ENCODE measurements around the gene TAAR2.
"Not testable (repeated sequence)": the region's sequence is repeated elsewhere in the genome, so short reads cannot be mapped to it uniquely, and the experiment has no call there.

TAAR2 gene

GRCh38 chr6:132612449-132613108, 11.5 kb downstream of the TAAR2 start:
- DNase-seq = no peak

DNA sequence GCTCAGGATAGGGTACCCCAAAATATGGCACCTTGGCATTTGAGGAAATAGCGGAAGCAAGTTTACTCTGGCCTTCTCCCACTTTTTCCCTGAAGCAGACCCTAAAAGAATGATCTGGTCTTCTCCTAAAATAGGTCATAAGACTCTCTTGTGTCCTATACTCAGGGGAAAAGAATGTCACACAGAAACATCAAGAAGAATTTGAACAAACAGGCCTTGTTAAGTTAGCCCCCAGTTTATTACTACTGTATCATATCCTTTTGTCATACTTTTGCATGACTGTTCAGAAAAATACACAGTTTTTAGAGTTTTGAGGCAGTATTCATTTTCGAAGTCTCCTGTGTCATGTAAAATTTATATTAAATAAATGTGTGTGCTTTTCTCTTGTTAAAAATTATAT, 12.5 kb downstream of the TAAR2 start:
- DNase-seq = no peak

DNA sequence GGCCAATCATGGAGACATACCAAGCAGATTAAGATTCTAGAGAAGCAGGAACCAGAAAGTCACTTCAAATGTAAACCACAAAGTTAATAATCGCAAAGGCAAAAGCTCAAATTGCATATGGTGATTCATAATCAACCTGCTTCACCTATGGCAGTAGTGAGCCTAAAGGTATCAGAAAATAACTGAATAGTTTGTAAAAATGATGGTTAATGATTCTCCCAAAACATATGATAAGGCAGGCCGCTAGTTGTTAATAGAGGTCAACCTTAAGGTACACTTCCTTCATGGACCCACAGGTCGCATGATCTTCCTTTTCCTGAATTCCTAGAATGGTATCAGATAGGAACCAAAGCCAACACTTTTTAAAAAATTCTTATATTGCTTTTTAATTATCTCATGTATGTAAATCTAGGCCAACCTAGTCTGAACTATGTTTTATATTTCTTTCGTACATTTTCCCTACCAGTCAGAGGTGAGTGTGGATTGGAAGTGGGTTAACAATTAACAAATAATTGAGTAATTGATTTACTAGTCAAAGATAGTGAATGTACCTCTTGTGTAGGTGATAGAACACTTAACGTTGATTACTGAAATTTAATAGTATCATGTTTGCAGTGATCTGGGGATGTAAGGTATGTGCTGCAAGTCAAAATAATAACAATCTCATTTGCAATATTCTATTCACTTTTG, 16.4 kb downstream of the TAAR2 start:
- no peak for DNase-seq

DNA sequence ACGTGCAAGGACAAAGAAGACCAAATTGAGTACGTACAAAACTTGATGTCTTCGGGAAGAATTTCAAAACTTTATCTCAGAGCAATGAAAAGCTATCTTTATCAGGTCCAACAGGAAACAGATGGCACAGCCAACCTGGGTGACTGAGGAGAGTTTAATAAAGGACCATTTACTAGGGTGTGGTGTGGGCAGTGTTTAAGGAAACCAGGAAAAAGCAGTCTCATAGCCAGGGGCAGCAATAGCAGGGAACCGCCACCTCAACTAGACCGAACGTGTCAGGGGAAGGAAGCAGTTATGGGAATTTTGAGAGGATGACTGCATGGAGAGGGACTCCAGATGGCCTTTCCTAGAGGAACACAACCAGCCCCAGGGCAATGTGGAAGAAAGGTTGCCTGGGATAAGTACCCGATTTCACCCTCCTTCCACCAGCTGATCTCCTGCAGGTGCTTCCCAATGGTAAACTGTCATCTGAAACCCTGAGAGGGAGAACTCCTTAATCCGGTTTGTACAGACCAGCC, 19.4 kb downstream of the TAAR2 start:
- DNase-seq = no peak

DNA sequence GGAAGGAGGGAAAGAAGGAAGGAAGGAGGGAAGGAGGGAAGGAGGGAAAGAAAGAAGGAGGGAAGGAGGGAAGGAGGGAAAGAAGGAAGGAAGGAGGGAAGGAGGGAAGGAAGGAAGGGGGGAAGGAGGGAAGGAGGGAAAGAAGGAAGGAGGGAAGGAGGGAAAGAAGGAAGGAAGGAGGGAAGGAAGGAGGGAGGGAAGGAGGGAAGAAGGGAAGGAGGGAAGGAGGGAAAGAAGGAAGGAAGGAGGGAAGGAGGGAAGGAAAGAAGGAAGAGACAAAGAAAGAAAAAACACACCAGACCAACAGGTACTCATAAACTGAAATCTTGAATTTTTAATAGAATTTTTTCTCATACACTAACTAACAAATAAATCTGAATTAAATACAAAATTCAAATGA, 23.2 kb downstream of the TAAR2 start:
- DNase-seq = not testable (repeated sequence)

DNA sequence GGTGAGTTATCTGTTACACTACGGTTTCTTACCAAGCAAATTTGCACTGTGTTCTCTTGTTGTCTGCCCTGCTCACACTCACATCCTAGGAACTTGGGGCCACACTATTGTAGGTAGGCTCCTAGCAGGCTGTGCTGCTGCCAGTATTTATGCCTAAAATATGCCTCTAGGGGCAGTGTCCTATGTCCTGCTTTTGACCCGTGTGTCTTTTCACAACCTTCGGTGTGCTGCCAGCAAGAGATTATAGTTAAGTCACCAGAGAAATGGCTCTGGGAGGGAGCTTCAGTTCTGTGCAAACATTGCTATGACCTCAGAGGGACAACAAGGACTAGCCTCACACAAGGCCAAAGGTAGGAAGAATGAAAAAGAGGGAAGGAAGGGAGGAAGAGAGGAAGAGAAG, 25.6 kb downstream of the TAAR2 start:
- no peak for DNase-seq

DNA sequence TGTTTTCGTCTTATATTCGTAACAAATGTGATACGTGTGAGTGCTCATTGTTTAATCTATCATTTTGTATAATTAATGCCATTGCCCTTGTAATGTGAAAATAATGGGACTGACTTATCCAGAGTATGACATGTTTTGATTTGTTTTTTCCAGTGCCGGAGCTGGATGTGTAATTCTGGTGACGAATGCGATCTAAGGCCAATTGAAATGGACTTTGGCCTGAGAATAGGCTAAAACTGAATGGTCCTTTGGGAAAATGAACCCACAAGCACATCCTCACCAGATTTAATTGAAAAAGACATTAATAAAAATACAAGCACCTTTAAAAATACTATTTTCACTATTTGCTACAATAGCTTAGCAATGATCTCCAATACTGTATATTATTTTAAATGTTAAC, 27.9 kb downstream of the TAAR2 start:
- no peak for DNase-seq

- DNase-seq = no peak
Observed at GRCh38 chr6:132592855-132593254, 31.2 kb downstream of the TAAR2 start.

DNA sequence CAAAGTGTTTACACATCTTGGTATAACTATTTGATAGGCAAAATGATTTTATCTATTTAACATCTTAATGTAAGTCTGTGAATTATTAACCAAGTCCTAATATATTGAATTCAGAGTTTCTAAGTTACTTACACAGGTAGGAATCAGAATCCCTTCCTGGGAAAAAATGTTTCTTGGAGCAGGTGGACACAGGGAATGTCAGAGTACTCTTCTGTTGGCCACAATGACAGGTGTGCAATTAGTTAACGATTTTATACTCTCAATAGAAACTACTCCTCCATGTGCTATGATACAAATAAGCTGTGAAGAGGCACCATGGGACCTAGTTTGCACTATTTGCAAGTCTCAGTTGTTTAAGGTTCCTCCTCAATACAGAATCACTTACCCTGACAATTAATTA, 33.7 kb downstream of the TAAR2 start:
- no peak for DNase-seq

GRCh38 chr6:132589454-132589853, 34.6 kb downstream of the TAAR2 start, which contains the start of gene TAAR5:
TAAR5 (minus strand) TSS chr6:132589741; CDS start chr6:132589686, 55 bp downstream.
- DNase-seq = no peak

- no peak for DNase-seq
Observed at GRCh38 chr6:132587424-132587823, 36.7 kb downstream of the TAAR2 start.

DNA sequence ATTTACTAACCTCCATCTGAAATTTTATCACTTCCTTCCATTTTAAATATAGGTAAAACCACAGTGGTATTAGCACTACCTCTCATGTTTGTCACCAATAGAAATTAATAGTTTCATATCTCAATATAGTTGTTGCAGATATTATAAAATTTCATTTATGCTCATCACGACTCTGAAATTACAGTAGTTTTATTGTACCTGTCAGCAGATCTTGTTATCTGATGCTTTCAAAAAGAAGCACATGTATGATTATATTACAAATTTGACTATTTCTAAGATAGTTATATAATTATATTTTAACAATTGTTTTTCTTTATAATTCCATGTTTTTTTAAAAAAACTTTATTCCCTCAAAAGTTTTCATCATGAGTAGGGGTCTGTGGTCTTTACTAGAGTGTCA, 39.4 kb downstream of the TAAR2 start:
- no peak for DNase-seq

DNA sequence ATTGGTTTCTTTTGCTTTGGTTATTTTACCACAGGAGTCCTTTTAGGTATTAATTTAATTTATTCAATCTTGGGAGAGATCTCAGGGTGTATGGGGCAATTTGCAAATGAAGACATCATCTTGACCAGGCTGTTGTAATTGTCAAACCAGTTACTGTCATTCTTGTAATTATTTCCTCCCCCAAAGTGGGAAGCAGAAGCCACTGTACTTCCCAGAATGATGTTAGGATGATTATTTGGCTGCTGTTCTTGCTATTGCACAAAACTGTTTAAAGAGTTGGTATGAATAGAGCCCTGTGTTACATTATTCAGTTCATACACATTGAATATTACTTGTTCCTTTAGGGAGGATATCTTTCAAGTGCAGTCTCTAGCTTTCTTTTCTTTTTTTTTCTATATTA, 52.3 kb downstream of the TAAR2 start:
- DNase-seq = no peak

DNA sequence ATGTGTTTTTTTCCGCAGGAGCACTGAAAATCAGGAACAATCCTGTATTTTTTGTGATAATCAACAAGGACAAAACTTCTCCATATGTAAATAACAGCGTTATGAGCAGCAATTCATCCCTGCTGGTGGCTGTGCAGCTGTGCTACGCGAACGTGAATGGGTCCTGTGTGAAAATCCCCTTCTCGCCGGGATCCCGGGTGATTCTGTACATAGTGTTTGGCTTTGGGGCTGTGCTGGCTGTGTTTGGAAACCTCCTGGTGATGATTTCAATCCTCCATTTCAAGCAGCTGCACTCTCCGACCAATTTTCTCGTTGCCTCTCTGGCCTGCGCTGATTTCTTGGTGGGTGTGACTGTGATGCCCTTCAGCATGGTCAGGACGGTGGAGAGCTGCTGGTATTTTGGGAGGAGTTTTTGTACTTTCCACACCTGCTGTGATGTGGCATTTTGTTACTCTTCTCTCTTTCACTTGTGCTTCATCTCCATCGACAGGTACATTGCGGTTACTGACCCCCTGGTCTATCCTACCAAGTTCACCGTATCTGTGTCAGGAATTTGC, 53.8 kb downstream of the TAAR2 start, which contains the start of gene TAAR6:
Gene TAAR6 (plus strand): TSS at position 102 of the 557 bp plus-strand sequence. CDS start 0 bp downstream, at position 102.
- DNase-seq = peak in 40 of 58 donors; percentile 2 to 66 (median 23)

- peak in 35 of 58 donors; percentile 0 to 79 (median 35) for DNase-seq
Observed at GRCh38 chr6:132569170-132569569, 54.9 kb downstream of the TAAR2 start.

- DNase-seq = peak in 1 of 58 donors; percentile 4
Observed at GRCh38 chr6:132568611-132569010, 55.5 kb downstream of the TAAR2 start.

DNA sequence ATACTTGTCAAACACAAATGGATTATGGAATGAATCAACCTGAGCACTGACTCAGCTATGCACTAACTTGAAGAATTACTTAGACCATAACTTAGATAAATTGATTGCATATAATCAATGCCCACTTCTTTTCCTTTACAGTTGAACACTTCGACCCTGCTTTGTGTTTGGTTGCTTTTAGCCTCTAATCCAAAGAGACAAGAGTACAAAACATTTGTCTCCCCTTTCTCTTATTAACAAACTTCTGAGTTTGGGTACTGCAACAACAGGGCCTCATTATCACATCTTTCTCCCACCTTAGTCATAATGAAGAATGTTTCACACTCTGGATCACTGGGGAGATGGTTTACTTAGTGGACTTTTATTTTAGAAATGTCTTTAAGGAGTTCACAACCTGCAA, 56.5 kb downstream of the TAAR2 start:
- DNase-seq = no peak

All from anterior cingulate cortex (tissue), 58 donors.